ENCODE data around the gene ATP11A. TPM values are rescaled to one million over a fixed set of nuclear protein-coding genes. Genes with fewer than 3 reads are reported as not detected.

Gene ATP11A
- total RNA-seq, 1 donor from 2014 or later, result 11.5 TPM

DNA sequence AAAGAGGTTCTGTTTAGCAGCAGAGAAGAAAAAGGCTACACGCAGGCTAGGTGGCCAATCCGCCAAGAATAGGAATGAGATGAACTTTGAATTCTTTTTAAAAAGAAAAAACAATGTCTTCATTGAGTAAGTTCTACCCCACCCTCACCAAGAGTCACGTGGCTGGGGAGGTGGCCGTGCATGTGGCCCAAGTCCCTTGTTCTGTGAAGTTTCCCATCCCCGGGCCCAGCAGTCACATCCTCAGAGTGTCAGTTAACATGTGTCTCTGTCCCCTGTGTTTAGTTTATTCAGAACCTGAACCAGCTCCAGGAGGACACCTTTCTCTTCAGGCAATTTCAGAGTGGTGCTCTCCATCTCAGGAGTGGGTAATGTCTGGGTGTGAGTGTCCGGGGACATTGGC is 222.0 kb downstream of the ATP11A start:
- H3K4me3 ChIP-seq (ENCODE audit: low read length in 3 of 3), result no peak overlapping the region
- peaks cover 33 to 47% (median 47%) of the 10 kb centered on the region in 3 donors for H3K27me3 ChIP-seq (ENCODE audit: control insufficient read depth in 3 of 3, insufficient read depth in 3 of 3, low read length in 3 of 3)
- H3K9me3 ChIP-seq (ENCODE audit: control insufficient read depth in 3 of 3, low read length in 3 of 3), result no peaks in the 10 kb centered on the region
- no peaks in the 10 kb centered on the region for H3K4me1 ChIP-seq (ENCODE audit: control insufficient read depth in 3 of 3, insufficient read depth in 3 of 3, low read length in 3 of 3)
- no peak overlapping the region for H3K27ac ChIP-seq (ENCODE audit: low read depth, low read length)
- no peak overlapping the region for H3K9ac ChIP-seq (ENCODE audit: low read depth in 1 of 3, low read length in 3 of 3)
- no peaks in the 10 kb centered on the region for H3K36me3 ChIP-seq (ENCODE audit: control insufficient read depth in 3 of 3, insufficient read depth in 3 of 3, low read length in 3 of 3)

DNA sequence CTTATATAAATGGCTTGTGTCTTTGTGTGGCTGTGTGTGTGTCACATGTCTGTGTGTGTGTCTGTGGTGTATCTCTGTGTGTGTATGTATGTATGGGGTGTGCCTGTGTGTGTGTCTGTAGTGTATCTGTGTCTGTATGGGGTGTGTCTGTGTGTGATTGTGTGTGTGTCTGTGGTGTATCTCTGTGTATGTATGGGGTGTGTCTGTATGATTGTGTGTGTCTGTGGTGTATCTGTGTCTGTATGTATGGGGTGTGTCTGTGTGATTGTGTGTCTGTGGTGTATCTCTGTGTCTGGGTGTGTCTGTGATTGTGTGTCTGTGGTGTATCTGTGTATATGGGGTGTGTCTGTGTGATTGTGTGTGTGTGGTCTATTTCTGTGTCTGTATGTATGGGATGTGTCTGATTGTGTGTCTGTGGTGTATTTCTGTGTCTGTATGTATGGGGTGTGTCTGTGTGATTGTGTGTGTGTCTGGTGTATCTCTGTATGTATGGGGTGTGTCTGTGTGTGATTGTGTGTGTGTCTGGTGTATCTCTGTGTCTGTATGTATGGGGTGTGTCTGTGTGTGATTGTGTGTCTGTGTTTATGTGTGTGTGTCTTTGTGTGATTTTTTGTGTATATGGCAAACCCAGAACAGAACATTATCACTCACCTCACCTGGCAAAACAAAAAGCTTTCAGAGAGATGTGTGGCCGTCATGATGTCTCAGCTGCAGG is 223.0 kb downstream of the ATP11A start:
- H3K27me3 ChIP-seq (ENCODE audit: control insufficient read depth in 3 of 3, insufficient read depth in 3 of 3, low read length in 3 of 3), result peaks cover 36 to 52% (median 52%) of the 10 kb centered on the region in 3 donors
- no peak overlapping the region for H3K9ac ChIP-seq (ENCODE audit: low read depth in 1 of 3, low read length in 3 of 3)
- H3K36me3 ChIP-seq (ENCODE audit: control insufficient read depth in 3 of 3, insufficient read depth in 3 of 3, low read length in 3 of 3), result no peaks in the 10 kb centered on the region
- no peak overlapping the region for H3K27ac ChIP-seq (ENCODE audit: low read depth, low read length)
- H3K4me3 ChIP-seq (ENCODE audit: low read length in 3 of 3), result no peak overlapping the region
- no peaks in the 10 kb centered on the region for H3K4me1 ChIP-seq (ENCODE audit: control insufficient read depth in 3 of 3, insufficient read depth in 3 of 3, low read length in 3 of 3)
- H3K9me3 ChIP-seq (ENCODE audit: control insufficient read depth in 3 of 3, low read length in 3 of 3), result no peaks in the 10 kb centered on the region

DNA sequence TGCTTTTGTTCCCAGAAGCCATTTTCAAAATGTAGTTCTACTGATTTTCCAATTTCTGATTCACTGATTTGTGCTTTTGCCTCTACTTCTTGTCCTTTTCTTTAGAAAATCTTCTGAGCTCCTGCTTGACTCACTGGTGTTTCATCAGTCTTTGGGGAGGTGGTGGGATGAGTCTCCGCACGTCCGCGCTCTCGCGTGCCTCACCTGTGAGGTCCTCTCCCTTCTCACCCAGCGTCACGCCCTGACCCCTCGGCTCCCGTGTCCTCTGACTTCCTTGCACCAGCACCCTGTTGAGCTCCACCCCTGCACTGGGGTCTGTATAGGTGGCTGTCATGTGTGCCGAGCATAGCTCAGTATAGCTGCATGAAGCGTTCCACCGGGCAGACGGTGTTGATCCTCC is 226.5 kb downstream of the ATP11A start:
- no peaks in the 10 kb centered on the region for H3K36me3 ChIP-seq (ENCODE audit: control insufficient read depth in 3 of 3, insufficient read depth in 3 of 3, low read length in 3 of 3)
- no peaks in the 10 kb centered on the region for H3K9me3 ChIP-seq (ENCODE audit: control insufficient read depth in 3 of 3, low read length in 3 of 3)
- H3K27me3 ChIP-seq (ENCODE audit: control insufficient read depth in 3 of 3, insufficient read depth in 3 of 3, low read length in 3 of 3), result peaks cover 37 to 40% (median 38%) of the 10 kb centered on the region in 3 donors
- H3K9ac ChIP-seq (ENCODE audit: low read depth in 1 of 3, low read length in 3 of 3), result no peak overlapping the region
- no peak overlapping the region for H3K4me3 ChIP-seq (ENCODE audit: low read length in 3 of 3)
- H3K4me1 ChIP-seq (ENCODE audit: control insufficient read depth in 3 of 3, insufficient read depth in 3 of 3, low read length in 3 of 3), result no peaks in the 10 kb centered on the region
- H3K27ac ChIP-seq (ENCODE audit: low read depth, low read length), result no peak overlapping the region

DNA sequence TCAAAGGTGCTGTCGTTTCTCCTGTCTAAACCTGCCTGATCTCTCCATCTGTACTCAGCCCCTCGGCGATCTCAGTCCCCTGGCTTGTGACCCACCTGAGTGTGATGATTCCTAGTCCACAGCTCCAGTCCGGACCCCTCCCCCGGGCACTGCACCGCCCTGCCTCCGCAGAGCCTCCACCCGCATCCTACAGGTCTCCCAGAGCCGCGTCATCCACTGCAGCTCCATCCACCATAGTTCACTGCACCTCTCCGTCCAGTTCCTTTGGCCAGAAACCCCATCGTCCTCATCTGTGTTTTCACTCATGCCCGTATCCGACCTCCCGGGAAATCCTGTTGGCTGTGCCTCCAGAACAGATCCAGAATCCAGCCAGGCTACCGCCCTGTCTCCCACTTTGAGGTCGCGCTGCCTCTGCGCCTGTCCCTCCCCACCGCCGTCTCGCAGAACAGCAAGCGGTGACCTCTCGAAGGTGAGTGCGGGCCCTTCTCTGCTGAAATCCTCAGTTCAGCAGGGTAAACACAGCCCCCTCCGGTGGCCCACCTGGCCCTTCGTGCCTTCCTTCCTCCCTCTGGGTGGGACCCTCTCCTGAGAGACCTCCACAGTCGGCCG is 227.3 kb downstream of the ATP11A start:
- Histone ChIP-seq H3K9ac (ENCODE audit: low read depth in 1 of 3, low read length in 3 of 3) (no peak overlapping the region), H3K4me3 (ENCODE audit: low read length in 3 of 3) (no peak overlapping the region), H3K27ac (ENCODE audit: low read depth, low read length) (no peak overlapping the region), H3K4me1 (ENCODE audit: control insufficient read depth in 3 of 3, insufficient read depth in 3 of 3, low read length in 3 of 3) (no peaks in the 10 kb centered on the region), H3K36me3 (ENCODE audit: control insufficient read depth in 3 of 3, insufficient read depth in 3 of 3, low read length in 3 of 3) (no peaks in the 10 kb centered on the region), H3K27me3 (ENCODE audit: control insufficient read depth in 3 of 3, insufficient read depth in 3 of 3, low read length in 3 of 3) (peaks cover 30 to 38% (median 32%) of the 10 kb centered on the region in 3 donors), H3K9me3 (ENCODE audit: control insufficient read depth in 3 of 3, low read length in 3 of 3) (no peaks in the 10 kb centered on the region)

DNA sequence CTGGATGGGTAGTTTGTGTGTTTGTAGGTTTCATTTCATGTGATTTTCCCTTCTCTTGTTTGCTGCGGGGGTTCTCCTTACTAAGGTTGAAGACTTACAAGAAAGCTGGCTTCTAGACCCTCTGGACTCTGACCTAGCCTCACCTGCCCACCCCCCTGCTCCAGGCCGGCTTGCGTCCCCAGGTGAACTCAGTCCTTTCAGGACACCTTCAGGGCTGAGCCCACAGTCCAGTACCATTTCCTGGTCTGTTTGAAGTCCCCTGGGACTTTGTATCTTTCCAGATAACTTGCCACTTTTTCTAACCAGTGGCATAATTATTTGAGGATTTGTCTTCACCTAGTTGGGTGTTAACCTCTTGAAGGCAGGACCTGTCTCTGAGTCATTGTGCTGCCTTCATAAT is 227.9 kb downstream of the ATP11A start:
- H3K27me3 ChIP-seq (ENCODE audit: control insufficient read depth in 3 of 3, insufficient read depth in 3 of 3, low read length in 3 of 3), result peaks cover 27 to 37% (median 30%) of the 10 kb centered on the region in 3 donors
- no peak overlapping the region for H3K9ac ChIP-seq (ENCODE audit: low read depth in 1 of 3, low read length in 3 of 3)
- H3K36me3 ChIP-seq (ENCODE audit: control insufficient read depth in 3 of 3, insufficient read depth in 3 of 3, low read length in 3 of 3), result no peaks in the 10 kb centered on the region
- H3K9me3 ChIP-seq (ENCODE audit: control insufficient read depth in 3 of 3, low read length in 3 of 3), result no peaks in the 10 kb centered on the region
- no peak overlapping the region for H3K4me3 ChIP-seq (ENCODE audit: low read length in 3 of 3)
- H3K27ac ChIP-seq (ENCODE audit: low read depth, low read length), result no peak overlapping the region
- H3K4me1 ChIP-seq (ENCODE audit: control insufficient read depth in 3 of 3, insufficient read depth in 3 of 3, low read length in 3 of 3), result no peaks in the 10 kb centered on the region

DNA sequence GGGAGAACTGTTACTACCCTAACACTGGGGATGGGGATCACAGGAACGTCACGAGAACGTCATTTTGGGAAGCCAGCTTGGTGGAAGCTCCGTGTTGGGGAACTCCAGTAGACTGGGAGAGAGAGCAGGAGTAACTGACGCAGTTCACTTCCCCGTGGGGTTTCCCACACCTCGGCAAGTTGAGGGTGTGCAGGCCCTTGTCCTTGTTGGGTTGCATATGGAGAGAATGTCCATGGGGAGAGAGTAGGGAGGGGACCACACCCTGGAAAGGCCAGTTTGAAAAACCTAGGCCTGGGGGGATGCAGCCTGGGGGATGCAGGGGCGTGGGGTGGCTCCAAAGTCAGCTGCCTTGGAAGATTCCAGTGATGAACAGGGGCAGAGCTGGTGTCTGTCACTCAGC is 228.4 kb downstream of the ATP11A start:
- no peaks in the 10 kb centered on the region for H3K9me3 ChIP-seq (ENCODE audit: control insufficient read depth in 3 of 3, low read length in 3 of 3)
- H3K4me3 ChIP-seq (ENCODE audit: low read length in 3 of 3), result no peak overlapping the region
- H3K27ac ChIP-seq (ENCODE audit: low read depth, low read length), result no peak overlapping the region
- H3K36me3 ChIP-seq (ENCODE audit: control insufficient read depth in 3 of 3, insufficient read depth in 3 of 3, low read length in 3 of 3), result no peaks in the 10 kb centered on the region
- H3K27me3 ChIP-seq (ENCODE audit: control insufficient read depth in 3 of 3, insufficient read depth in 3 of 3, low read length in 3 of 3), result peaks cover 25 to 34% (median 30%) of the 10 kb centered on the region in 3 donors
- H3K4me1 ChIP-seq (ENCODE audit: control insufficient read depth in 3 of 3, insufficient read depth in 3 of 3, low read length in 3 of 3), result no peaks in the 10 kb centered on the region
- H3K9ac ChIP-seq (ENCODE audit: low read depth in 1 of 3, low read length in 3 of 3), result no peak overlapping the region

DNA sequence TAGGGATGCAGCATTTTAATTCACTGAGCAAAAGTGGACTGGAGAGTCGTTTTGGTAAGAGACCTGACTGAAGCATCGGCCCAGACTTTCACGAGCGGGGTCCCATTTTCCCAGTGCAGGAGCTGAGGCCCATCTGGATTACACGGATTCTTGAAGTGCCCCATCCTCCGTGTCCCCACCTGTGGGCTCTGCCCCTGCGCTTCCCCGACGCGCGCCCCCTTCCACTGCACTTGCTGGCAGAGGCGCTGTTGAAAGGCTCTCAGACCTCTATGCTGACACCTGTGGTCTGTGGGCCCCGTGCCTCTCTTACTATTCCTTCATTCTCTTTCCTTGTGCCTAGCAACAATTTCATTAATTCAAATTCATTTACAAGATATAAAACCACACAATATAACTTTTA is 228.9 kb downstream of the ATP11A start:
- no peak overlapping the region for H3K27ac ChIP-seq (ENCODE audit: low read depth, low read length)
- no peak overlapping the region for H3K9ac ChIP-seq (ENCODE audit: low read depth in 1 of 3, low read length in 3 of 3)
- no peaks in the 10 kb centered on the region for H3K36me3 ChIP-seq (ENCODE audit: control insufficient read depth in 3 of 3, insufficient read depth in 3 of 3, low read length in 3 of 3)
- no peak overlapping the region for H3K4me3 ChIP-seq (ENCODE audit: low read length in 3 of 3)
- no peaks in the 10 kb centered on the region for H3K9me3 ChIP-seq (ENCODE audit: control insufficient read depth in 3 of 3, low read length in 3 of 3)
- peaks cover 25 to 32% (median 26%) of the 10 kb centered on the region in 3 donors for H3K27me3 ChIP-seq (ENCODE audit: control insufficient read depth in 3 of 3, insufficient read depth in 3 of 3, low read length in 3 of 3)
- no peaks in the 10 kb centered on the region for H3K4me1 ChIP-seq (ENCODE audit: control insufficient read depth in 3 of 3, insufficient read depth in 3 of 3, low read length in 3 of 3)

DNA sequence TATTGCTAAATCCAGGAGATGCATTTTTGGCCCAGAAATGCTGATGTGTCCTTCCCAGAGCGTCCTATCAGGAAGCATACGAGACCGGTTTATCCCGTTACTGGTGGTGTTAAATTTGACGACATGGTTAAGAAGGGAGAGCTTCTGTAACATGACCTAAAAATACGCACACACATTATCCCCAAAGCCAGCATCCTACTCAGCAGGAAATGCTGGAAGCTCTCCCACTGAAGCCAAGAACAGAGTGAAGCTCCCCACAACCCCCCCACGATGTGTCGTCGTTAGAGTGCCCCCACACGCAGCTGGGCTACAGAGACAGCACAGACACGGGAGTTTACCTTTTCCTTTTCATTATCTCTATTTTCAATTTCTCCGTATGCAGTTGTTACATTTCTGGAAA is 234.1 kb downstream of the ATP11A start:
- peaks cover 0 to 3% (median 0%) of the 10 kb centered on the region in 3 donors for H3K9me3 ChIP-seq (ENCODE audit: control insufficient read depth in 3 of 3, low read length in 3 of 3)
- H3K4me3 ChIP-seq (ENCODE audit: low read length in 3 of 3), result no peak overlapping the region
- peaks cover 9 to 19% (median 14%) of the 10 kb centered on the region in 3 donors for H3K27me3 ChIP-seq (ENCODE audit: control insufficient read depth in 3 of 3, insufficient read depth in 3 of 3, low read length in 3 of 3)
- H3K4me1 ChIP-seq (ENCODE audit: control insufficient read depth in 3 of 3, insufficient read depth in 3 of 3, low read length in 3 of 3), result peaks cover 0 to 5% (median 5%) of the 10 kb centered on the region in 3 donors
- no peaks in the 10 kb centered on the region for H3K36me3 ChIP-seq (ENCODE audit: control insufficient read depth in 3 of 3, insufficient read depth in 3 of 3, low read length in 3 of 3)
- no peak overlapping the region for H3K9ac ChIP-seq (ENCODE audit: low read depth in 1 of 3, low read length in 3 of 3)
- no peak overlapping the region for H3K27ac ChIP-seq (ENCODE audit: low read depth, low read length)

DNA sequence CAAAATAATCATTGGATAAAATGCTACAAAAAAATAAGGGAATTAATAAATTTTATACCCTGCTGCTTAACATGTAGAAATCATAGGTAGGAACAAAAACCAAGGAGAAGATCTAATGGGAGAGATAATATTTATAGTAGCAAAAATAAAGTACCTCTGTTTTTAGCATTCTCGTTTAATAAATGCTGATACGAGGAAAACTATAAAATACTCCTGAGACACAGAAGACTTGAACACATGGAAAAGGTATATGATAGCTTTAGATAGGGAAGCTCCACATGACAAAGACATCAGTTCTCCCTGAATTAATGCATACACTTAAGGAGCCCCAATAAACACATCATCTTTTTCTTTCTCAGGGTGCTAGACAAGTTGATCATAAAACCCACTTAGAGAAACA is 234.5 kb downstream of the ATP11A start:
- peaks cover 1 to 7% (median 6%) of the 10 kb centered on the region in 3 donors for H3K4me1 ChIP-seq (ENCODE audit: control insufficient read depth in 3 of 3, insufficient read depth in 3 of 3, low read length in 3 of 3)
- H3K27me3 ChIP-seq (ENCODE audit: control insufficient read depth in 3 of 3, insufficient read depth in 3 of 3, low read length in 3 of 3), result peaks cover 10 to 20% (median 17%) of the 10 kb centered on the region in 3 donors
- no peak overlapping the region for H3K4me3 ChIP-seq (ENCODE audit: low read length in 3 of 3)
- peaks cover 0 to 3% (median 0%) of the 10 kb centered on the region in 3 donors for H3K9me3 ChIP-seq (ENCODE audit: control insufficient read depth in 3 of 3, low read length in 3 of 3)
- H3K9ac ChIP-seq (ENCODE audit: low read depth in 1 of 3, low read length in 3 of 3), result no peak overlapping the region
- H3K36me3 ChIP-seq (ENCODE audit: control insufficient read depth in 3 of 3, insufficient read depth in 3 of 3, low read length in 3 of 3), result no peaks in the 10 kb centered on the region
- H3K27ac ChIP-seq (ENCODE audit: low read depth, low read length), result no peak overlapping the region

DNA sequence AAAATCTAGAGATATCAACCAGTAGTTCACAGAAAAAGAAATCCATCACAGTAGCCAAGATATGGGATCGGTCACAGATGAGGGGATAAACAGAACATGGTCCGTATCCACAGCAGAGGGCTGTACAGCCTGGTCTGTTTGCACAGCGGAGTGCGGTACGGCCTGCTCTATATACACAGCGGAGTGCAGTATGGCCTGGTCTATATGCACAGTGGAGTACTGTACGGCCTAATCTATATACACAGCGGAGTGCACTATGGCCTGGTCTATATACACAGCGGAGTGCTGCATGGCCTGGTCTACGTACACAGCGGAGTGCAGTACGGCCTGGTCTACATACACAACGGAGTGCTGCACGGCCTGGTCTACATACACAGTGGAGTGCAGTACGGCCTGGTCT is 236.2 kb downstream of the ATP11A start:
- H3K27ac ChIP-seq (ENCODE audit: low read depth, low read length), result no peak overlapping the region
- H3K4me1 ChIP-seq (ENCODE audit: control insufficient read depth in 3 of 3, insufficient read depth in 3 of 3, low read length in 3 of 3), result peaks cover 6 to 8% (median 8%) of the 10 kb centered on the region in 3 donors
- H3K9me3 ChIP-seq (ENCODE audit: control insufficient read depth in 3 of 3, low read length in 3 of 3), result peaks cover 0 to 3% (median 0%) of the 10 kb centered on the region in 3 donors
- H3K27me3 ChIP-seq (ENCODE audit: control insufficient read depth in 3 of 3, insufficient read depth in 3 of 3, low read length in 3 of 3), result peaks cover 15 to 28% (median 20%) of the 10 kb centered on the region in 3 donors
- H3K4me3 ChIP-seq (ENCODE audit: low read length in 3 of 3), result no peak overlapping the region
- H3K9ac ChIP-seq (ENCODE audit: low read depth in 1 of 3, low read length in 3 of 3), result no peak overlapping the region
- H3K36me3 ChIP-seq (ENCODE audit: control insufficient read depth in 3 of 3, insufficient read depth in 3 of 3, low read length in 3 of 3), result no peaks in the 10 kb centered on the region

Data from skeletal muscle tissue (tissue), 4 donors.